Measurements from ENCODE around the gene PDE11A. TPM values are rescaled to one million over a fixed set of nuclear protein-coding genes. Genes with fewer than 3 reads are reported as not detected.

Gene PDE11A
- polyA plus RNA-seq, 6 donors from 2014 or later = not detected

- DNase-seq = no peak
Observed at GRCh38 chr2:177598326-177599138, 474.0 kb downstream of the PDE11A start.

GRCh38 chr2:177597759-177598158, 474.8 kb downstream of the PDE11A start:
- DNase-seq = no peak
- Mint-ChIP-seq H3K27ac (no peak overlapping the region), H3K27me3 (peaks cover 0 to 12% (median 0%) of the 10 kb centered on the region in 3 donors), H3K36me3 (no peaks in the 10 kb centered on the region), H3K4me3 (no peak overlapping the region), H3K9me3 (peaks cover 0 to 10% (median 0%) of the 10 kb centered on the region in 7 donors), H3K4me1 (no peaks in the 10 kb centered on the region)
- ATAC-seq (ENCODE audit: low read depth in 2 of 2) = no peak

More at GRCh38 chr2:177598326-177599138, 474.0 kb downstream of the PDE11A start:
- peaks cover 0 to 10% (median 0%) of the 10 kb centered on the region in 7 donors for H3K9me3 Mint-ChIP-seq
- ATAC-seq (ENCODE audit: low read depth in 2 of 2) = no peak
- H3K36me3 Mint-ChIP-seq = no peaks in the 10 kb centered on the region
- no peaks in the 10 kb centered on the region for H3K4me1 Mint-ChIP-seq
- peaks cover 0 to 8% (median 0%) of the 10 kb centered on the region in 3 donors for H3K27me3 Mint-ChIP-seq
- H3K4me3 Mint-ChIP-seq = no peak overlapping the region
- H3K27ac Mint-ChIP-seq = peak overlapping the region in 1 of 6 donors; percentile 56

- Mint-ChIP-seq H3K36me3 (no peaks in the 10 kb centered on the region), H3K9me3 (peaks cover 0 to 10% (median 0%) of the 10 kb centered on the region in 7 donors), H3K4me3 (no peak overlapping the region), H3K4me1 (no peaks in the 10 kb centered on the region), H3K27me3 (peaks cover 0 to 12% (median 0%) of the 10 kb centered on the region in 3 donors), H3K27ac (no peak overlapping the region)
- ATAC-seq (ENCODE audit: low read depth in 2 of 2) (no peak), DNase-seq (no peak)
Observed at GRCh38 chr2:177596866-177597265, 475.7 kb downstream of the PDE11A start.

- H3K9me3 Mint-ChIP-seq = peaks cover 0 to 8% (median 0%) of the 10 kb centered on the region in 7 donors
- H3K4me3 Mint-ChIP-seq = no peak overlapping the region
- ATAC-seq (ENCODE audit: low read depth in 2 of 2) (no peak), DNase-seq (no peak)
- peaks cover 0 to 20% (median 0%) of the 10 kb centered on the region in 3 donors for H3K27me3 Mint-ChIP-seq
- no peaks in the 10 kb centered on the region for H3K4me1 Mint-ChIP-seq
- H3K27ac Mint-ChIP-seq = no peak overlapping the region
- H3K36me3 Mint-ChIP-seq = no peaks in the 10 kb centered on the region
Observed at GRCh38 chr2:177595126-177595845, 477.3 kb downstream of the PDE11A start.

GRCh38 chr2:177593402-177593801, 479.2 kb downstream of the PDE11A start:
- no peak overlapping the region for H3K27ac Mint-ChIP-seq
- H3K27me3 Mint-ChIP-seq = peaks cover 0 to 15% (median 5%) of the 10 kb centered on the region in 3 donors
- H3K4me3 Mint-ChIP-seq = no peak overlapping the region
- no peaks in the 10 kb centered on the region for H3K4me1 Mint-ChIP-seq
- DNase-seq (no peak), ATAC-seq (ENCODE audit: low read depth in 2 of 2) (no peak)
- no peaks in the 10 kb centered on the region for H3K9me3 Mint-ChIP-seq
- H3K36me3 Mint-ChIP-seq = no peaks in the 10 kb centered on the region

- Mint-ChIP-seq H3K4me1 (no peaks in the 10 kb centered on the region), H3K36me3 (no peaks in the 10 kb centered on the region), H3K4me3 (no peak overlapping the region), H3K27me3 (peaks cover 0 to 15% (median 5%) of the 10 kb centered on the region in 3 donors), H3K9me3 (no peaks in the 10 kb centered on the region), H3K27ac (no peak overlapping the region)
- ATAC-seq (ENCODE audit: low read depth in 2 of 2) (no peak), DNase-seq (no peak)
Observed at GRCh38 chr2:177592945-177593344, 479.6 kb downstream of the PDE11A start.

- Mint-ChIP-seq H3K4me1 (no peaks in the 10 kb centered on the region), H3K27me3 (peaks cover 0 to 15% (median 5%) of the 10 kb centered on the region in 3 donors), H3K9me3 (no peaks in the 10 kb centered on the region), H3K36me3 (no peaks in the 10 kb centered on the region), H3K27ac (no peak overlapping the region), H3K4me3 (no peak overlapping the region)
- DNase-seq = no peak
- no peak for ATAC-seq (ENCODE audit: low read depth in 2 of 2)
Observed at GRCh38 chr2:177592397-177592796, 480.2 kb downstream of the PDE11A start.

GRCh38 chr2:177589186-177589585, 483.4 kb downstream of the PDE11A start:
- H3K9me3 Mint-ChIP-seq = no peaks in the 10 kb centered on the region
- no peaks in the 10 kb centered on the region for H3K4me1 Mint-ChIP-seq
- no peak for ATAC-seq (ENCODE audit: low read depth in 2 of 2)
- no peak overlapping the region for H3K4me3 Mint-ChIP-seq
- peaks cover 0 to 15% (median 5%) of the 10 kb centered on the region in 3 donors for H3K27me3 Mint-ChIP-seq
- H3K36me3 Mint-ChIP-seq = no peaks in the 10 kb centered on the region
- H3K27ac Mint-ChIP-seq = no peak overlapping the region
- DNase-seq = no peak

- Mint-ChIP-seq H3K36me3 (no peaks in the 10 kb centered on the region), H3K9me3 (no peaks in the 10 kb centered on the region), H3K4me3 (no peak overlapping the region), H3K27ac (no peak overlapping the region), H3K4me1 (no peaks in the 10 kb centered on the region), H3K27me3 (peaks cover 0 to 14% (median 5%) of the 10 kb centered on the region in 3 donors)
- ATAC-seq (ENCODE audit: low read depth in 2 of 2) (no peak), DNase-seq (no peak)
Observed at GRCh38 chr2:177588671-177589070, 483.9 kb downstream of the PDE11A start.

GRCh38 chr2:177587371-177587770, 485.2 kb downstream of the PDE11A start:
- ATAC-seq (ENCODE audit: low read depth in 2 of 2) (no peak), DNase-seq (no peak)
- Mint-ChIP-seq H3K27ac (no peak overlapping the region), H3K27me3 (peaks cover 0 to 8% (median 5%) of the 10 kb centered on the region in 3 donors), H3K4me1 (no peaks in the 10 kb centered on the region), H3K36me3 (no peaks in the 10 kb centered on the region), H3K9me3 (no peaks in the 10 kb centered on the region), H3K4me3 (no peak overlapping the region)

GRCh38 chr2:177586154-177586553, 486.4 kb downstream of the PDE11A start:
- H3K36me3 Mint-ChIP-seq = no peaks in the 10 kb centered on the region
- H3K9me3 Mint-ChIP-seq = peaks cover 0 to 2% (median 0%) of the 10 kb centered on the region in 7 donors
- DNase-seq (no peak), ATAC-seq (ENCODE audit: low read depth in 2 of 2) (no peak)
- H3K4me1 Mint-ChIP-seq = no peaks in the 10 kb centered on the region
- H3K27me3 Mint-ChIP-seq = peaks cover 0 to 5% (median 5%) of the 10 kb centered on the region in 3 donors
- no peak overlapping the region for H3K4me3 Mint-ChIP-seq
- H3K27ac Mint-ChIP-seq = peak overlapping the region in 1 of 6 donors; percentile 5

GRCh38 chr2:177585234-177585863, 487.2 kb downstream of the PDE11A start:
- Mint-ChIP-seq H3K4me1 (no peaks in the 10 kb centered on the region), H3K27ac (no peak overlapping the region), H3K36me3 (no peaks in the 10 kb centered on the region), H3K4me3 (no peak overlapping the region), H3K27me3 (peaks cover 0 to 8% (median 5%) of the 10 kb centered on the region in 3 donors), H3K9me3 (peaks cover 0 to 2% (median 0%) of the 10 kb centered on the region in 7 donors)
- ATAC-seq (ENCODE audit: low read depth in 2 of 2) = no peak
- DNase-seq = no peak

GRCh38 chr2:177584030-177584692, 488.4 kb downstream of the PDE11A start:
- peaks cover 0 to 8% (median 2%) of the 10 kb centered on the region in 3 donors for H3K27me3 Mint-ChIP-seq
- H3K36me3 Mint-ChIP-seq = no peaks in the 10 kb centered on the region
- H3K4me1 Mint-ChIP-seq = no peaks in the 10 kb centered on the region
- H3K27ac Mint-ChIP-seq = no peak overlapping the region
- DNase-seq (no peak), ATAC-seq (ENCODE audit: low read depth in 2 of 2) (no peak)
- H3K4me3 Mint-ChIP-seq = no peak overlapping the region
- peaks cover 0 to 2% (median 0%) of the 10 kb centered on the region in 7 donors for H3K9me3 Mint-ChIP-seq

All from naive B cell (primary cell).